MG63 (cell line): Measurements from ENCODE around the gene ZBTB3. TPM values are rescaled to one million over a fixed set of nuclear protein-coding genes. Genes with fewer than 3 reads are reported as not detected.
A peak's percentile ranks its signal among the peaks of the same experiment; 100 is the strongest.

Experiments used
- DNase-seq: peaks from one replicate; pipeline ENCODE4 v3.0.0-alpha.2; 2020
- H3K27me3 ChIP-seq: fragments of 250-450 bp; sonication (Bioruptor Pico); 2 replicates; pipeline ENCODE4 v1.5.1; 2020; ENCODE audit warnings: mild to moderate bottlenecking, moderate library complexity
- H3K36me3 ChIP-seq: fragments of 250-450 bp; sonication (Bioruptor Pico); 2 replicates; pipeline ENCODE4 v1.5.1; 2020; ENCODE audit warnings: mild to moderate bottlenecking, moderate library complexity
- H3K4me3 ChIP-seq: fragments of 250-450 bp; sonication (Bioruptor Pico); 2 replicates; pipeline ENCODE4 v1.5.1; 2020; ENCODE audit warnings: mild to moderate bottlenecking, moderate library complexity
- H3K9me3 ChIP-seq: fragments of 250-450 bp; sonication (Bioruptor Pico); 2 replicates; pipeline ENCODE4 v1.5.1; 2020; ENCODE audit warnings: mild to moderate bottlenecking, moderate library complexity
- total RNA-seq: library from RNA; depleted of rRNA; stranded (reverse); fragments of >200 nt; shearing (Covaris generic); gene quantifications from 2 replicates; pipeline ENCODE4 v1.2.3, GENCODE V29; 2014; ENCODE audit warnings: low replicate concordance

ZBTB3 gene
- total RNA-seq, 1 experiment from 2014 or later: 19.1 TPM

DNA sequence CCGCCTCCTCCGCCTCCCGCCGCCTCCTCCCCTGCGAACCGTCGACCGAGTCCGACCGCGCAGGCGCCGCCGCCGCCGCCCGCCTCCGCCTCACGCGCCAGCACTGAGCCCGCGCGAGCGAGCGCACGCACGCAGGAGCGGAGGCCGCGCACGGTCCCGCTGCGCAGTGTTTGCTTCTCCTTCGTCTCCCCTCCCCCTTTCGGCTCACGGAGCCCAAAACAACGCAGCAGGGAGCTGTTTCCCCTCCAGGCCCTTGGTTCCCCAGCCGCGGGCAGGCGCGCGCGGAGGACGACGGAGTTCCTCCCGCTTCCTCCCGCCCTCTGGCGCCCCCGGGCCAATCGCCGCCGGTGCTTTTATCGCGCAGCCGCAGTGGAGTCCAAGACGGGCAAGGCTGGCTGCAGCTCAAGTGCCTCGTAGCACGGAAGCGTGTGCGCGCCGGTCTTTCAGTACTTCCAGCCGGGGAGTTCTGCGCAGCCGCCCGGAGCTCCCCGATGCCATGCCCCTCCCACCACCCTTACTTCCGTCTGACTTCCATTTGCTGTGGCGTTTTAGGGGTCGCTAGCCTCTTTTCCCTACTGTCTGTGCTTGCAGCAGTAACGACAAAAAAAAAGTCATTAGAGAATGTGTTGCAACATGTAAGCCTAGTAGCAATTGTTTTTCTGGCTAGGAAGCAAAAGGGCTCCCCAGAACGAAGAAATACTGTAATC lies 26.6 kb downstream of the ZBTB3 start, which contains the start of gene HNRNPUL2:
HNRNPUL2 (minus strand) TSS at position 293 of the 707 bp plus-strand sequence. CDS start 301 bp downstream, outside the sequence.
- peak within 1 kb of the TSS; percentile 82 for H3K4me3 ChIP-seq
- H3K27me3 ChIP-seq: no peaks in the 10 kb centered on the region
- DNase-seq: peak; percentile 98
- H3K36me3 ChIP-seq: peaks cover 61% of the 10 kb centered on the region
- H3K9me3 ChIP-seq: no peaks in the 10 kb centered on the region

DNA sequence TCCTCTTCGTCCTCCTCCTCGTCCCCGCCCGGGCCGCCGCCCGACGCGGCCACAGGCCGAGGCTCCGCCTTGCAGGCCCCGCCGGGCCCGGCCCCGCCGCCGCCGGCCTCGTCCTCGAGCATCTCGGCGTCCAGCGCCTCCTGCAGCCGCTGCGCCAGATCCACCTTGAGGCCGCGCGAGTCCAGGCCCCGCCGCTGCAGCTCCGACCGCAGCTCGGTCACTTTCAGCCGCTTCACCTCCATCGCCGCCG lies 27.1 kb downstream of the ZBTB3 start:
- peak overlapping the region; percentile 82 for H3K4me3 ChIP-seq
- no peaks in the 10 kb centered on the region for H3K9me3 ChIP-seq
- no peak for DNase-seq
- peaks cover 61% of the 10 kb centered on the region for H3K36me3 ChIP-seq
- no peaks in the 10 kb centered on the region for H3K27me3 ChIP-seq

DNA sequence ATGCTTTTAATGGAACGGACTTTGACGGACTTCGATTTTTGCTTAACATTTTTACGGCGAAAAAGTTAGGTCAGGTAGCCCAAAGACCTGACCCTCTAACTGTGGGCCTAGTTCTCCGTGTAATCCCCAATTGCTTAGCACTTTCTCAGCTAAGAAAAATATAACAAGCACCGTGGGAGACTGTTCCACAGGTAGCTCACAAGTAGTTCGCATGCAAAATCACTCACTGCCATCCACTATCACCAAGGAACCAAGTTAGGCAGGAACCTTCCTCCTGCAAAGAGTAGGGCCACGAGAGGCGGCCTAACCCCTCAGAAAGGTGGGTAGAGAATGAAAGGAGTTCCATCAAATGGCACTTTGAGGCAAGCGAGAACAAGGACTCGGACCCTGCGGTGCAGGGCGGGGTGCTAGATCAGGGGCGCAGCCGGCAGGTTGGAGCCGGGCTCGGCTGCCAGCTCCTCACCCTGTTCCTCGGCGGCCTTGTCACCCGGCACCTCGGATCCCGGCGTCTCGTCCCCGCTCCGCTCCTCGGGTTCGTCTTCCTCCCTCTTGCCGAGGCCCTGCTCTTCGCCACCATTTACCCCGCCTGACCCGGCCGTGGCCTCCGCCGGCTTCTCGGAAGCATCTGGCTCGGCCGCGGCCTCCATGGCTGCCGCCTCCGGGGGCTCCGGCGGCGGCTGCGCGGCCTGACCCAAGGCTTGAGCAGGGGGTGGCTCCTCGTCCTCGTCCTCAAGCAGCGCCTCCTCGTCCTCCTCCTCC lies 27.6 kb downstream of the ZBTB3 start:
- Histone ChIP-seq H3K27me3 (no peaks in the 10 kb centered on the region), H3K36me3 (peaks cover 63% of the 10 kb centered on the region)
- peak; percentile 7 for DNase-seq

DNA sequence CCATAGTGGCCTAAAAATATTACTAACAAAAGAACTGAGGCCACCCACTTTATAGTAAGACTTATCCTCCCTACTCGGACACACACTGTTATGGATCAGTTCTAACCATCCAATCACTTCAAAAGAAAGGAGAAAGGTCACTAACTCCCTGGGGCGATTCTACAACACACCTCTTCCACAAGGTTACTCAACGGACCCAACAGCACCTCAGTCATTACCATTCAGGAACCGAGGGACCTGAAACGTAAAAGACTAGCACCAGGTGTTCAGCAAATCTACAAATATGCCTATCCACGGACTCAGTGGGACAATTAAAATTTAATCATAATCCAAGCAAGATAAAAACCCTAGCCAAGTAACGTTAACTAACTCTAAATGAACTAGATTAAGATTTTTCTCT lies 28.3 kb downstream of the ZBTB3 start:
- H3K27me3 ChIP-seq: no peaks in the 10 kb centered on the region
- no peak for DNase-seq
- peaks cover 65% of the 10 kb centered on the region for H3K36me3 ChIP-seq
- H3K4me3 ChIP-seq: peak overlapping the region; percentile 82
- H3K9me3 ChIP-seq: no peaks in the 10 kb centered on the region

More for the DNA sequence above, 27.6 kb downstream of the ZBTB3 start:
- H3K4me3 ChIP-seq: peak overlapping the region; percentile 82
- no peaks in the 10 kb centered on the region for H3K9me3 ChIP-seq

DNA sequence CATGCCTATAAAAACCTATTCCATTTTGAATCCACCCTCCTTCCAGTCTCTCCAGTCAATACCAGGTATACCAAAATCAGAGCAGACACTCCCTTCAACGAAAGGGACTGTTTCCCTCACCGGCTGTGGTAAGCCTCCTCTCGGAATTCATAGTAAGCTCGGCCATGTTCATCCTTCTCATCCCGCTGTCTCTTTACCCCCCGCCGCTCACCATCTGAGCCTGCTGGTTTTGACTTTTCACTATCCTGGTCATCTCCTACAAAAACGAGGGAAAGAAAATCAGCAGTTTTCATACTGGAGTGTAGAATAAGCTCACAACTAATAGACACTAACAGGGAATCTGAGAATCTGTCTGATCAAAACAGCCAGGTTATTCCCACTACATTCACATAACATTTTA lies 29.8 kb downstream of the ZBTB3 start:
- Histone ChIP-seq H3K9me3 (no peaks in the 10 kb centered on the region), H3K27me3 (no peaks in the 10 kb centered on the region), H3K36me3 (peaks cover 70% of the 10 kb centered on the region), H3K4me3 (peak overlapping the region; percentile 82)
- DNase-seq: no peak

DNA sequence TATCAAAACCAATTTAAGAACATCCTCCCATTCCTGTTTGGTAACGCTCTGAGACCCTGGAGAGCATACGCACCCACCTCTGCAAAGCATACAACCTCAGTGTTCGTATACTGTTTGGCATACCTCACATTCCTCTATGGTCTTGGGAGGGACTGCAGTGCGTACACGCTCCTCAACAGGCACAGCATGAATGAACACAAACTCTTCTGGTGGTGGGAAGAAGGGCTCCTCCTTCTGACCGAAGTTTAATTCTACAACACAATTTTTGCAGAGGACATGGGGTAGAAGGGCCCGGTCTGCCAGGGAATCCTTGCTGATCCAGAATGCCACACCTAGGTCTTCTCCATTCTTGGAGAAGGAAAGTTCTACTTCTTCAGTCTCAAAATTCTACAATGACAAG lies 32.0 kb downstream of the ZBTB3 start:
- Histone ChIP-seq H3K27me3 (no peaks in the 10 kb centered on the region), H3K36me3 (peaks cover 90% of the 10 kb centered on the region), H3K4me3 (no peak overlapping the region), H3K9me3 (no peaks in the 10 kb centered on the region)
- no peak for DNase-seq

DNA sequence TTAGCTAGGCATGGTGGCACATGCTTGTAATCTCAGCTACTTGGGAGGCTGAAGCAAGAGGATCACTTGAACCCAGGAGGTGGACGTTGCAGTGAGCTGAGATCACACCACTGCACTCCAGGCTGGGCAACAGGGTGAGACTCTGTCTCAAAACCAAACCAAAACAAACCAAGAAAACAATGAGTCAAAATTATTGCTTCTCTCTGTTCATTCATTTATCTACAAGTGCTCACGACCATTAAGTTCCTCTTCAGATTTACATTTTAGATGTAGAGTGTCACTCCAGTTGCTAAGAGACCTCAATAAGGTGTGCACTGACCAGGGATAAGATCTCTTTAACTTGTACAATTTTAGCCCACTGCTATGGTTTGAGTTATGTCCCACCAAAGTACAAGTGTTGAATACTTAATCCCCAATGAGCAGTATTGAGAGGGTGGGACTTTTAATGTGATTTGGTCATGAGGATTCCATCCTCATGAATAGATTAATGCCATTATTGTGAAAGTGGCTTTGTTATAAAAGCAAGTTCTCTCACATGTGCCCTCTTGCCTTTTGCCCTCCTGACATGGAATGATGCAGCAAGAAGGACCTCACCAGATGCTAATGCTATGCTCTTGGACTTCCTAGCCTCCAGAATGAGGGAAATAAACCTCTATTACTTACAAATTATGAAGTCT lies 34.5 kb downstream of the ZBTB3 start:
- peaks cover 93% of the 10 kb centered on the region for H3K36me3 ChIP-seq
- no peaks in the 10 kb centered on the region for H3K27me3 ChIP-seq
- DNase-seq: no peak
- no peaks in the 10 kb centered on the region for H3K9me3 ChIP-seq
- no peak overlapping the region for H3K4me3 ChIP-seq

DNA sequence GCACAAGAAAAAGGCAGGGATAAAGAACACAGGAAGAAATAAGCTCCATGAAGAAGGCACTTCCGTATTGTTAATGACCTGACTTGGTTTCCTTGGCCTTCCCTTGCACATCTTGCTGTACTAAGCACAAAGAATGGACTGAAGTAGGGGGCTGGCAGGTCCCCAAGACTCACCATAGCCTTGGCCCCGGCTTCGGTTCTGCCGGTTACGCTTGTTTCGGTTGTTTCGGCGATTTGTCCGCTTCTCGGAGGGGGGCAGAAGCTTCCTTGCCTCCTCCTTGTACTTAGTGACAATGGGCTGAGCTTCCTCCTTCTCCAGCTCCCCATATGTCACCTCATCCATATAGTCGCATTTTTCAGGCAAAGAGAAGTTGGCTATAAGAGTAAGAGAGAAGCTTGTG lies 37.1 kb downstream of the ZBTB3 start:
- no peak for DNase-seq
- peaks cover 89% of the 10 kb centered on the region for H3K36me3 ChIP-seq
- H3K4me3 ChIP-seq: no peak overlapping the region
- no peaks in the 10 kb centered on the region for H3K27me3 ChIP-seq
- no peaks in the 10 kb centered on the region for H3K9me3 ChIP-seq

DNA sequence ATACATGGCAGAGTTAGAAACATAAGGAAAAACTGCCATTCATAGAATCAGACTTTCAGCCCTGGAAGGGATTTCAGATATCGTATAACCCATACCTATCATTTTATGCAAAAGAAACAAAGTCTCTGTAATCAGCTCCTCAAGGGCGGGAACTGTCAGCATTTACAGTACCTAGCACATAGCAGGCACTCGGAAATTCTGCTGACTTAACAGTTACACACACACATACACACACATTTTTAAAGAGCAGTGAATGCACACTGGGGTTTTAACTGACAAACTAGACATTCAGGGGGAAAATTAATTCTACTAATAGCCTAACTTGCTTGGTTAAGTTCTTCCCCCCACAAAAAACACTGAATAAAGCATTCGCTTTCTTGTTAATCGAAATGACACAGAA lies 37.8 kb downstream of the ZBTB3 start:
- peaks cover 89% of the 10 kb centered on the region for H3K36me3 ChIP-seq
- H3K9me3 ChIP-seq: no peaks in the 10 kb centered on the region

DNA sequence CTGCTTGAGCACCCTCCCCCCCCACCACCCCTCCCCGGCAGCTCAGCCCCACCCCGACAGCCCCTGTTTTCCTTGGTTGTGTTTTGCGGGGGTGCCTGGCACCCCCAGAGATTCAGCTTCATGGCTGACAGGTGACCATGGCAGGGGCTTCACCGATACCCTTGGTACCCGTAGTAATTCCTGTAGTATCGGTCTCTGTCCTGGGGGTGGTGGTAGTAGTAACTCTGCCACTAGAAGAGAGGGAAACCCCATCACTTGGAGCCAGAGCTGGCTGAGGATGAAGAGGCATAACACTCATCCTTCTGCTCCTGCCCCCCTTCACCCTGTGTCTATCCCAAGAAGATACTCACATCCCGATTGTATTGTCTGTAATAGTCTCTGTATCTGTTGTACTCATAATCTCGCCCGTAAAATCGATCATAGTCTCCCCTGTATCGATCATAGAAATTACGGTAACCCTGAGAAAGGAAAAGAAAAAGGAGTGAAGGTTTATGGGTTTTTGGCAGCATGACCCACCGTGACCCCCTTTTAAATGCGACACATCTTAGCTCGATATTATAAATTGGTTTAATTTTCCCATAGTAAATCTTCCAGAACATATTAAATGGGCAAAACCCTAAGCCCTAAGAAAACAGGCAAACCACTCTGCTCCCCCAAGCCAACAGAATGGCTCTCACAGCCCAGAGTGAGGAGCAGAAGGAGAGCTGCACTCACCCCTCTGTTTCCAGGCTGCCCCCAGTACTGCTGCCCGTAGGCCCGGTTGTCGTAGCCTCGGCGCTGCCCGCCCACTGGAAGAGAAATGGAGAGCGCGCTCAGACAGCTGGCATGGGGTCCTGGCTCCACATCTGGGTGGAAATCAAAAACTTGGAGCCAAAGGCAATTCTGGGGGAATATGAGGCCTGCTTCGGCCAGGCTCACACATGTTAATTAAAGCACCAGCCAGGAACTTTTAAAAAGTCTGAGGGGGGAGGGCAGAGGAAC lies 38.5 kb downstream of the ZBTB3 start:
- Histone ChIP-seq H3K9me3 (no peaks in the 10 kb centered on the region), H3K4me3 (no peak overlapping the region), H3K27me3 (no peaks in the 10 kb centered on the region), H3K36me3 (peaks cover 87% of the 10 kb centered on the region)
- no peak for DNase-seq

More for the DNA sequence above, 37.8 kb downstream of the ZBTB3 start:
- DNase-seq: no peak
- H3K4me3 ChIP-seq: no peak overlapping the region
- H3K27me3 ChIP-seq: no peaks in the 10 kb centered on the region

DNA sequence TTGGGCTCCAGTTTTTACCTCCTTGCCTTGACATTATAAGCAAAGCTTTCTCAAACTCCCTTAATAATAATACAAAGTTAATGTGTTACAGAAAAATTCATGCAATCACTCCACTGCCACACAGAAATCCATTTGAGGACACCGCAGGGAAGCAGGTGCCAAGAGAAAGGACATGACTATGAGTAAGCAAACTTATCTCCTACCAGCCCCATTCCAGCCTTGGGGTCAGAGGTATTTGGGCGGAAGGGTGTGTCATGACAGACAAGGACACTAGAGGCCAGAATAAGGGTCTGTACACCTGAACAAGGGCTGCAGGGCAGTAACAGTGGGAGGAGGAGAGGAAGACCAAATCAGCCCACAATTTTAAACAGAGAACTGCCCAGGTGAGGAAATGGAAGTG lies 40.6 kb downstream of the ZBTB3 start:
- DNase-seq: no peak
- H3K27me3 ChIP-seq: no peaks in the 10 kb centered on the region
- H3K9me3 ChIP-seq: no peaks in the 10 kb centered on the region
- H3K36me3 ChIP-seq: peaks cover 90% of the 10 kb centered on the region
- H3K4me3 ChIP-seq: no peak overlapping the region

DNA sequence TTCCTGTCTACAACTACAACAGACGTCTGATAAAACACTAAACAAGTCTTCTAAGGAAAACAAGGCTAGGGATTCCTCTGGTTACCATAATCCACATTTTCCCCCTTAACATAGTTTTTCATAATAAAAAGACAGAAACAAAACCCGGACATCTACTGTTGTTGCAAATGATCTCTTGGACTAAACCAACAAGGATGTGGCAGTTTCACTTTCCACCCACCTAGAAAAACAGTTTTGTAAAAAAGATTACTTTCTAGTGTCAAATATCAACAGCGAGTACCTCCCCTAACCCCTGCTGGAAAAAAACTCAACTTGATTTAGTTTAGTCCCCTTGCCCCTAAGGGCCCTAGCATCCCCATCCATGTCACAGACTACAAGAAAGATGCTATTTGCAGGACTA lies 41.1 kb downstream of the ZBTB3 start:
- no peak overlapping the region for H3K4me3 ChIP-seq
- peaks cover 87% of the 10 kb centered on the region for H3K36me3 ChIP-seq
- no peak for DNase-seq
- no peaks in the 10 kb centered on the region for H3K9me3 ChIP-seq
- no peaks in the 10 kb centered on the region for H3K27me3 ChIP-seq

DNA sequence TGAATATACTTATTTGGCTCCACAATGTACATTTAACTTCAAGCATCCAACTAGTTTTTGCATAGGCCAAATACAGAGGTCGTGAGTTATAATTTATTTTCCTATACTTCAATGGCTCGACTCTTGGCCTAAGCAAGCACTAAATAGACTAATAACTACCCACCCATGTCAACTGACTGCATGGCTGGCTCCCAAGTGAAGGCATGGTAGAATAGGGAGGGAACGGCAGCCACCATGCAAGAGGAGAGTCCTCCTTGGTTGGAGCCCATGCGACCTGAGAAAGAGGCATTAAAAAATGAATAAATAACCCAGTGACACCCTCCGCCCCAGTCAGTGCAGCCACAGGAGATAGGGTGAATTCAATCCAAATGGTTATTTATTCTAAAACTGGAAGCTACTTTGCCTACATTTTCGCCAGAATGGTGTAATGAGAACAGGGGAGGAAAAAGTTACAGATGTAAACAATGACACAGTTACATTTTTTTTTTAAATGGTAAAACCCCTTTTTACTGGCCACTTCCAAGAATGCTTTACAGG lies 41.6 kb downstream of the ZBTB3 start:
- Histone ChIP-seq H3K27me3 (no peaks in the 10 kb centered on the region), H3K9me3 (no peaks in the 10 kb centered on the region), H3K4me3 (no peak overlapping the region), H3K36me3 (peaks cover 82% of the 10 kb centered on the region)
- DNase-seq: no peak

DNA sequence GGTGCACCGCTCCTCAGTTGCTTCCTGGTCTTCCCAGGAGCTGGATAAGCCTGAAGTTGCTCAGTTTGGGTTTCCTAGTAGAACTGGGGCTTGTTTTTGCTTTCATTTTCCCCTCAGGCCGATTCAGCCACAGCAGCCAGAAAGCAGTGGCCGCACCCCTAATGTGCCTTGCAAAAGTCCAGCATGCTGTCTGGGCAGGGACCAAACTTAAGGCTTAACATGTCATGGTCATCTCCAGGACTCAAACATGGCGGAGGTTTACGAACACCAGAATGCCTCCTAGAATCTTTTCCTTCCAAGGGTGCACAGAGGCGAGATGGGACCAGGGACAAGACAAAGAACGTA lies 44.0 kb downstream of the ZBTB3 start:
- Histone ChIP-seq H3K4me3 (peak overlapping the region; percentile 23; the same call in 1 of the 2 replicates), H3K36me3 (peaks cover 76% of the 10 kb centered on the region), H3K27me3 (no peaks in the 10 kb centered on the region), H3K9me3 (no peaks in the 10 kb centered on the region)
- peak; percentile 22 for DNase-seq

DNA sequence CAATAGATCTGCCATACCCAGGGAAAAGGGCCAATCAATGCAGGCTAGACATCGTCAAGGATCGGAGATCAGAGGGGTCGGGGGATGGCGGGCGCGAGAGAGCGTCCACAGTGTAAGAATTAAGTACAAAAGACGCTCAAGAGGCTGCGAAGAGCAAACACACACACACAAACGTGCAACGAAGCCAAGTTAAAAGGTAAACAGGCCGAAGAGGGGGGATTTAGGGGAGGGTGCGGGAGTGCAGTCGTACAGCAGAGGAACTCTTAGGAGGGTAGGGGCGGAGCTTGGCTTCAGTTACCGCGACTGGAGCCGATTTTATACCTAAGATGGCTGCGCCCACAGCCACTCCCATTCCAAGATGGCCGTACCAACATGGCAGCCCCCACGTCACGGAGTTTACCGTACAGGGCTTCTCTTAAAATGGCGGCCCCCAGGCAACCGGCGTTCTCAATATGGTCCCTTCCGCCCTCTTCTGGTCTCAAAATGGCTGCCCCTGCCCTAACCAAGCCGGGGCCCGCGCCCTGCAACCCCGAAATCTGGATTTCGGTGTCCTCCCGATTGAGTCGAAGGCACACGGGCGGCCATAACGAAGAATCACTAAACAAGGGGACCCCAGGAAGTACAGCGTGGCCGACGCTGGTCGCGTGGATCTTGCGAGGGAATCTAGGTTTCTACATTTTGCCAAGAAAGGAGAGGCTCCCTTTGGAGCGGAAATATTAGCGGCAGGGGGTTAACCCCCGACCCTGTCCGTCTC lies 44.5 kb downstream of the ZBTB3 start:
- Histone ChIP-seq H3K36me3 (peaks cover 78% of the 10 kb centered on the region), H3K27me3 (no peaks in the 10 kb centered on the region)

DNA sequence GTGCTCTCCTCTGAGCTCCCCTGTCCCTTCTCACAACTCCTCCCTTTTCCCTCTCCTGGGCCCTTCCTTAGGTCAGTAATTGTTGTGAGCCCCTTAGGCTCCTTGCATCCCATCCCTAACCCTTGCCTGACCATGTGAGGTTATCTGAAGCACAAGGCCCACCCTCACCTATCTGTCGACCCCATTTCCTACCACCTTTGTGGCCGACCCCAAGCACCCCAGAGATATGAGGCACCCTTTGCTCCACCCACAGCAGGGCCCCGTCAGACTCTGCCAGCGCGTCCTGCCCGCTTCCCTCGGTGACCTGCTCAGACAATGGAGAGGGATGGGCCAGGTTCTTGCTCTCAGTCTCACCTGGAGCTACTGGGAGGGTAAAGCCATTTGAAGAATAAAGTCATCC lies 45.2 kb downstream of the ZBTB3 start:
- Histone ChIP-seq H3K4me3 (no peak overlapping the region), H3K9me3 (no peaks in the 10 kb centered on the region), H3K36me3 (peaks cover 74% of the 10 kb centered on the region), H3K27me3 (no peaks in the 10 kb centered on the region)
- no peak for DNase-seq

More for the DNA sequence above, 44.5 kb downstream of the ZBTB3 start:
- Histone ChIP-seq H3K9me3 (no peaks in the 10 kb centered on the region), H3K4me3 (peak overlapping the region; percentile 23)
- DNase-seq: peak; percentile 77
